GM21786 (cell line): ENCODE results near the gene PTCD3.

Experiments
- ATAC-seq: cut with Tn5 transposase; IDR thresholded peaks from one replicate; pipeline ENCODE4 v1.9.1; 2021; ENCODE audit not compliant: unreplicated experiment

The PTCD3 gene

DNA sequence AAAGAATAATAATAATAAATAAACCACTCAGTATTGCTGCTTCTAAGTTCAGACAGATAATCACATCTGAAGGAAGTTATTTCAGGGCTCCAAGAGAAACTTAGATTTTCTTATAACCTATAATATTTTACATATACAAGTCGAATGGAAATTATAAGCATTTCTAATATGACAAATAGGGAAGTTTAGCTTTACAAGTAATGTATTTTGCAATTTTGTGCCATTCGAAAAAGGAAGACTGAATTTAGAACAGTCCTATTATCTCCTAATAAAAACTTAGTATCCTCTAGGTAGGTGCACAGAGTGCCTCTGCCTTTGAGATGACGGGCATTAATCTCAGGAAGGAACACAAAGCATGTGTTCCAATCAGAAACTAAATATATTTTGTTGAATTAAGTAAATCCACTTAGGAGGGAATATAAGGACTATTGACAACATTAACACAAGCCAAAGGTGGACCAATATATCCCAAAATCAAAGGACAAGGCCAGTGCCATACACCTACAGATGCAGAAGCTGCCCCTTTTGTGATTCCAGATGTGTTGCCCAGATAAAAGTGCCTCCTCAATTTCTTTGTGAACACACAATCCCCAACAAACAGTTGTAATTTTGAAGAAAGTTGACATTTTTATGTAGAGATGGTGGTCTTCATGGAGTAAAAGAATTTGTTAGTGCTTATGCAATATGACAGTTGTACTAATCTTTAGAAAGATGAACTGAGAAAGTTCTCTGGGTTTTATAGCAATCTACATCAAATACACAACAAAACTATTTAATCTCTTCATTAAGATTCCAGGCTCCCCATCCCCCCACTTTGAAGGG lies 36.6 kb downstream of the PTCD3 start:
- ATAC-seq, result no peak

DNA sequence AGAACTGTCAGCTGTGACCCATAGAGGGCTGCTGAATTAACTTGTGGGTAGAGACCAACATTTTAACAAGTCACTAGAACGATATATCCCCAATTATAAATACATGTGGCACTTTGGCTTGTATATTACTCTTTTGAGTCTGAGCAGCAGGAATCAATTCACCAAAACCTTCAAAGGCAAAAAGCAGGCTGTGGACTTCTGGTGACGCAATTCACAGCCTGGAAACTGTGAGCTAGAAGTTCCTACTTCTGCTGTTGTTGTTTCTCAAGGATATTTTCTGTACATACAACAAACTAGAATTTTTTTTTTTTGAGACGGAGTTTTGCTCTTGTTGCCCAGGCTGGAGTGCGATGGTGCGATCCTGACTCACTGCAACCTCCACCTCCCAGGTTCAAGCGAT lies 37.3 kb downstream of the PTCD3 start:
- no peak for ATAC-seq

DNA sequence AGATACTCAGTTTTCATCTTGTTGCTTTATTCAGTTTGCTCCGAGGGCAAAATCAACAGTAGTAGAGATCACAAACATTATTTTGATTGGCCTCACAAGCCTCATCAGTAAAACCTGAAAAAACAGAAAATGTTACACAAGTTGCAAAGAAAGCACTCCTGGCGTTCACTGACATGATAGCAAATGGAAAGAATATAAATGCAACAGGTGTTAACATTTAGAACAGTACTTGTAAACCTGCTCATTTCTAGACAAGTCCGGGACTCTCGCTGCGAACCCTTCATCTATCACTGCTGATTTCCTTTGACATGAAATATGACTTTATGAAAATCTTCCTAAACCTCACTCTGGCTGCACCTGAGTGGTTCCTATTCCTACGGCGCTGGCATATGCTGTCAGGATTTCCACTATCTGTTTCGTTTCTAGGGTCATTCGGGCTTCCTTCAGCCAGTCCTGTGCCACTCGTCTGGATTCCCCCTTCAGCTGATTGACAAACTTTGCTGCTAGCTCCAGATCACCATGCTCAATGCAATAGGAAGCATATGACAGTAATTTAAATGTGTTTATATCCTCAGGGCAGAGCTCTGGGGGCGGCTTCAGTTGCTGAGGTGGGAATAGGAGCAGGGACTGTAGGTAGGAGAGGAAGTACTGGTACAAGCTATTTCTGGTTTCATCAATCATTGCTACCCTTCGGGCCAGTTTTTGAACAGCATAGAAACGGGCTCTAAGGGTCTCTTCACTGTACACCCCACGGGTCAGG lies 38.1 kb downstream of the PTCD3 start:
- no peak for ATAC-seq

DNA sequence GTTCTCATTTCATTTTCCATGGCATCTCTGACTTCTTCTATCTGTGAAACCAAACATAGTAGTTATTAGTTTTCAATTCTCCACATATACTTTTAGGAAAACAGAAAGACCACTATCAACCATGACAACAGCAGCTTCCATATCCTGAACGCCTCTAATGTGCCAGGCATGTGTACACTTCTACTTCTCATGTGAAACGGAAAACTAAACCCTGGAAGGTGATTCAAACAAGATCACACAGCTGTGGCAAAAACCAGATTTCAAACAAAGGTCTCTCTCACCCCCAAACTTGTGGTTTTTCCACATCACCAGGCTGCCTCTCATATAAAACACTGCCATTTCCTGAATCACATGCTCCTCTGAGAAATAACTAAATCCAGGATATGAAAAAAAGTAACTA lies 41.8 kb downstream of the PTCD3 start:
- ATAC-seq, result no peak

DNA sequence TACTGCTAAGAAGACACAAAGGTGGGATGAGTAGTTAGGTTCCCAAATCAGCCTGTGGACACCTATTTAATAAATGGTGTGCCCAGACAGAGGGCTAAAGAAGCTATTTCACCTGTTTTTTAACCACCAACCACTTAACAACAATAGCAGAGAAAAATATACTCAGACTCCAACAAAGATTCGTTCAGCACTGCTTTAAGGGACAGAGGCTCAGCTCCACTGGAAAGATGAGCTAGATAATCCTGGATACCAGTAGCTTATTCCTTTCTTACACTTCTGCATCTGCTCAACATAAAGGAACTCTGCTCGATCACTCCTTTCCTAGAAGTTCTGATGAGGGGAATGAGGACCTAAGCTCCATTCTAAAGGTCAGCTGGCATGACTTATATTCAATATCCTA lies 44.5 kb downstream of the PTCD3 start:
- no peak for ATAC-seq

DNA sequence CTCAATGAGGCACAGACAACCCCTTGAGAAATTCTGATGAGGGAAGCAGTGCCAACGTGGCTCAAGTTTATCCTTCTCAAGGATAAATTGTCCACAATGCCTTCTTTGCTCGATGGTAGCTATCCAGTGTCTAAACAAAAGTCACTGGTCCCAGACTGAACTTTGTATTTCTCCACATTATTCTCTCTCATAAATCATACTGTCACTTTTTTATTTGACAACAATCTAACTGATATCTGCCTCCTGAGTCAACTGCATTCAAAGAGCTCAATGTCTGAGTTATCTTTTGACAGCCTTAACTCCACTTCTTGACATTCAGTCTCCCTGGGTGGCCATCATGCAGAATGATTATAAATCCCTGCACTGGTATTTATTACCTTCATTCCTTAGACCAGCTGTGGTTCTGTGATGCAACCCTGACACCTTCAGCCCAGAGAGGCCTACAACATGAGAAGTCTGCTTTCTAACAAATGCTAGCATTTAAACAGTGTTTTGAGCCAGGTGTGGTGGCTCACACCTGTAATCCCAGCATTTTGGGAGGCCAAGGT lies 51.0 kb downstream of the PTCD3 start:
- ATAC-seq, result no peak

DNA sequence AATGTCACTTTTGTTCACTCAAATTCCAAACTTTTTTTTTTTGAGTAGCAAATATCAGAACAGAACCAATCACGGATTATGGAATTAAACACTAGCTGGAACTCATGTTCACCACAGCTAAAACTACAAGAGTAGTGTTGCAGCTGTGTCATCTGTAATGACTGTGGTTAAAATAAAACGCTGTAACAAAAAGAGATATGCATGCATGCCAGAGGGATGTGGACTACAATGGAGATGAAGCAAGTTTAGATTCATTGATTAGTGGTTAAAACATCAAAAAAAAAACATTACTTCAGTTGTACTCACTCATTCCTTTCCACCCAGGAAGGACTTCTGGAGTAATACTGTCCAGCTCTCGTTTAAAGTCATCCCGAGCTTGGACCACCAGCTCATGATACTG lies 52.3 kb downstream of the PTCD3 start:
- ATAC-seq, result no peak

DNA sequence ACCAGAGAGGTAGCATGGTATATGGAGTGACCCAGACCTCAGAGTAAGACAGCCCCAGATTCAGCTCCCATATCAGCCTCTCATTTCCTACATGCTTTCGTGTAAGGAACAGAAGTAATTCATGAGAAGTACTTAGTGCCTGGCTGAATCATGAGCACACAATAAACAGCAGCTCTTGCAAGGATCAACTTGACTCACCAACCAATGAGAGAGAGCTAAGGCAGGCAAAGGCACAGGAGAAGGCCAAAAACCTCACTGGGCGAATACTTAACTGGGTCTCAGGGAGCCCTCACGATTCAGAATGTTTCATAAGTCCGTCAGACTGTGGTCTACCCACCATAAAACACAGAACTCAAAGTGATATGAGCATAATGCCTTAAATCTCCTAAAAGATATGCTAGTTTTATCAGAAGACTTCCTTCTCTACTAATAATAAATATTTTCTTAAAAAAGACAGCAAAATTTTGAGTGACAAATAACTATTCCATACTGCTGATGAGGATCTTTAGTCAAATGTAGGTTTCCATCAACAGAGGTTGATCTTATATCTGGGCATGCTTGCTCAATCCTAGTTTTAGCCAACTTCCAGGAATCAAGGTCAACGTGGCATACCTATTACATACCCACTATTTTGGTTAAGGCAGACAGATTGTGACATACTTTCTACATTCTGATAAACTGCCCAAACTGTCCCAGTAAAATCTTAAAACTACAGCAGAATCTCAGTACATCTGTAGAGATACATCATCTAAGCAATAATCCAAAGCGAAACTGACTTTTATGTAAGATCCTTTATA lies 54.3 kb downstream of the PTCD3 start:
- no peak for ATAC-seq

DNA sequence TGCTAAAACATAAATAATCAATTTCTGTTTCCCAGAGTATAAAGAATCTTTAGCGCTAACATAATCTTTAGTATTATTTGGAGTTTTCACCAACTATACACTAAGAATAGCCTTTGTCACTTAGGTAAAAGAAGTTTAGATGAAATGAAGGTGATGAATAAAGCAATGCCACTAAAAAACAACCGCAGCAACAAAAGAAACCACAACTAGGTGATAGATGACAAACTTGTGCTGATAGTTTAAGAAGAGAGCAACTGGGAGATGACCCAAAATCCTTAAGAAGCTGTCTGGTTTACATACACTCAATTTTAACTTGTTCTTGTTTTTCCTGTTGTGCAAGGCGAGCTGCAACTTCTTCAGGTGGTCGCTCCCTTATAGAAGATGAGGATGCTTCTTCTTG lies 64.4 kb downstream of the PTCD3 start:
- ATAC-seq, result no peak

DNA sequence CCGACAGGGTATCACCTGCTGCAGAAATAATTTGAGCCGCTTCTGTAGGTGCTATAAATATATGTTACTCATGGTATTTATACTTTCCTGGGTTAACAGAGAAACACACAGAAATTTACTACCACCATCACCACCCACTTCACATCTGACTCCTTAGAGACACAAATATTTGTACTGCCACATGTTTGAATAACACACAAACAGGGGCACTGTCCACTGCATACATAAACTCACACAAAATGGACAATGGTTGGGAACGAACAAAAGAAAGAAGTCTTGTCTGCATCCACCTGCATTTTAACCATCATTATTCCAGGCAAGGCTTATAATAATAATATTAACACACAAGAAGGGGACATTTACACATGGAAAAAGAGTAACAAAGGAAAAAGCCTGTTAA lies 65.3 kb downstream of the PTCD3 start:
- no peak for ATAC-seq

DNA sequence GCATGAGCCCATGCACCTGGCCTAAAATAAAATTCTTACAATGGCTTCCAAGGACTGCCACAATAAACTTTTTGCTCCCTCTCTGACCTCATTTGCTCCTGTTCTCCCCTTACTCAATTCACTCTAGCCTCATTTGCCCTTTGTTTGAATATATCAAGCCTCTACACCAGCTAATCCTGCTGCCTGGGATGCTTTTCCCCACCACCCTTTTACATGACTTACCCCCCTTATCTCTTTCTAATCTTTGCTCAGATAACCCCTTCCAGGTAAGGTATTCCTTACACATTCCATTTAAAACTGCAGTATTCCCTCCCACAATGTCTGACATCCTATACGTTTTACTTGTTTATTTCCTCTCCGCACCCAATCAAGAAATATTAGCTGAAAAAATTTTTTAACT lies 66.6 kb downstream of the PTCD3 start:
- no peak for ATAC-seq

DNA sequence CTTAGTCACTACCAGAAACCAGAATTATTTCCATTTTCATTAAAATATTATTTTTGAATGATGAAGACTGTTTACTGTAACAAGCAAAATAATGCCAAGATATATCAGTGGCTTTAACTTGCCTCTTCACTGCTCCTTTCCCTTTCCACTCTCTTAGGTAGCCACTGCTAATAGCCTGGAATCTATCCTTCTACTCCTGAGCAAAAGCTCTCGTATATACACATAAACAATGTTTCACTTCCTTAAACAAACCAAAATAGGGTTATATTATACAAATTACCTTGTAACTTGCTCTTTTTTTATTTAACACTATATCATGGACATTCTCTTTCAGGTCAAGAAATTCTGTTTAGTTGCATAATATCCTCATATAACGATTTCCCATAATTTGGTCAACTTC lies 68.4 kb downstream of the PTCD3 start:
- ATAC-seq, result no peak

DNA sequence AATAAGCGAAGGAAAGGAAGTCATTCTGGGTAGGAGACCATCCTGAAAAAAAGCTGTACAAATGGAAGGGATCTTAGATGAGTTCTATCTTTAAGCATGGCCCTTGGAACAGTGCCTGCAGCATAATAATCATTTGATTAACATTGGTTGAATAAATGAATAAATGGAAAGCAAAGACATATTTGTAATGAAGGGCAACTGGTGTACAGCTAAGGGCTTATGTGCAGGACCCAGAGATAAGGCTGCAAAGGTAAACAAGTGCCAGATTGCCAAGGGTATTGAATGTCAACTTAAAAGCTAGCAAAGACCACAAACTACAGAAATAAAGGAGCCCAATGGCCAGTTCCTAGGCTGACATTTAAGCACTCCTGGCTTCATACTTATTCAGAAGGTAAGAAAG lies 69.8 kb downstream of the PTCD3 start:
- no peak for ATAC-seq

DNA sequence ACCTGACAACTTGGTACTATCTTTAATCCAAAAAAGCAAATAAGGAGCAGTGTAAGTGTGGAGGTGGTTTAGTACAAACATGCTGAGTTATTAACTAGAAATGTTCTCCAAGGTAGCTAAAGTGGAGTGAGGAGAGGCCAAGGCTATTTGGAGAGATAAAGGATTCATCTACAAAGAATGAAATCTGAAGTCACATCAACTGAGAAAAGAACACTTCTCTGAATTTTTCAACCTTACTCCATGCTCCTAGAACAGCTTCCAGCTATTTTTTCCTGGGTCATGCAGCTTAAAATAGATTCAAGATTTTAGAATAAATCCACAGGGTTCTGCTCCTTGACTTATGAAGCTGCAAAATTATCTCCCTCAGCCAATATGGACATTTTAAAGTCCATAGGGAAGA lies 70.6 kb downstream of the PTCD3 start:
- no peak for ATAC-seq

DNA sequence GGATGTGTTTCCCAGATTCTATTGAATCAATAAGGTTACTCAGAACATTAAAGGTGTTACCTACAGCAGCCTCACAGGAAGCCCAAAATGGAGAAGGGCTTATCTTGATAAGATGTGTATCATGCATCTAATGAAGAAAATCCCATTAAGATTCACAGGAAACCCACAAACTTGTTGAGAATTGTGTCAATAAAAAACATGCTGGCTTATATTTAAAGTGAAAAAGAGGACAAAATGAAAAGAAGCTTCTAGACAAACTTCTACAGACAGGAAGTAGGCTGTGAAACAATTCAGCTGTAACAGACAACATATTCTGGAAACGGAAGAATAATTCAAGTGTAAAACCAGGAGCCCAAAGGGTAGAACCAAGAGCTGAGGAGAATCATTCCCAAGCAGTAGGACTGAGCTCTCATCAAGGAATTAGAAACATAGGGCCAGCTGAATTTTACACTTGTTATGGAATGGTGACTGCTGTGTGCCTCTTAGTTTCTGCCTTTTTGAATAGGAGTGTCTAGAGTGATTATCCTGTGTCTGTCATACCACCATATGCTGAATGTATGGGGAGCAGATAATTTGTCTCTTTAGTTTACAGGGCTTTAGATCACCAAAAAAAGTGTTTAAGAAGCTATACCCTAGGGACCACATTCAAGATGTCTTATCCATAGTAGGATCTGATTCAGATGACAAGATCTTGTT lies 79.6 kb downstream of the PTCD3 start:
- ATAC-seq, result no peak

DNA sequence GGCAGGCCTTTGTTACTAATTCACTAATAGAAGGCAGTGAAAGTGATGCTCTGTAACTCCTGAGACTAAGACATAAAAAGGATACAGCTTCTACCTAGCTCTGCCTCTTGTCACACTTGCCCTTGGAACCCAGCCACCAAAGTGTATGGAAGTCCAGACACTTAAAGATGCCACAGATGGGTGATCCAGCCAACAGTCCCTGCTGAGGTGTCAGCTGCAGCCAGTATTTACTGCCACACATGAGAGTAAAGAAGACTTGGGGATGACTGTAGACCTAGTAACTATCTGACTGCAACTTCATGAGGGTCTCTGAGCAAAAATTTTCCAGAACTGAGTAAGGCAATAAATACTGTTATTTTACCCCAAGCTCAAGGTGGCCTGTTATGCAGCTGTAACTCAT lies 80.4 kb downstream of the PTCD3 start:
- peak; percentile 38 for ATAC-seq

DNA sequence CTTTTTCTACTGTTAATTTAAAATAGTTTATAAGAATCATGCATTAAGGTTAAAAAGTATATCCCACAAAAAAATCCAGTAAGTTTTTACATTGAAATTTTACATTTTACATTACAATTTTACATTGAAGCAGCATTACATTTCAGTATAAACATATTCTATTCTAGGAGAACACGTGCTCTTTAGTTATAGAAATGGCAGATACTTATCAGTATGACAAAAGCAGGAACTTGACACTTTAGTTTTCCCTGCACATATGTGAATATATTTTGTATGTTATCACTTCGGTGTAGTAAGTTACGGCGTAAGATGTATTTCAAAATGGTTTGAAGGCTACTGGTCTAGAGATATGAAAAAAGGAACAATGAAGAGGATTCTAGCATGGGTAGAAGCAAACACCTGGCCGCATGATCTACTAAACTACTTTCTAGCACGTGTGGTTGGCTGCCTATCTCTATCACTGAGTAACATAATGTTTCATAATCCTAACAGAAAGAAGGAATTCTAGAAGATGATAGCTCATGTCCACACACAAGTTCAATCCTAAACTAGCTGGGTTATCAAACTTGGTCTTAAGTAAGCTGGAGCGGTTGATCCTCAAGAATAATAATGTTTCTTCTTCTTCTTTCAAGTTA lies 83.9 kb downstream of the PTCD3 start:
- no peak for ATAC-seq
